Activated CD4-positive, alpha-beta T cell treated with anti-CD3 and anti-CD28 coated beads, Interleukin-2, amount 50 U/mL, for 48 hours (primary cell): Measurements from ENCODE around the gene ARL9.

Experiments
- DNase-seq, 2 experiments: peaks; one replicate each; pipeline ENCODE4 v3.0.0-alpha.2; 2020

Gene ARL9

DNA sequence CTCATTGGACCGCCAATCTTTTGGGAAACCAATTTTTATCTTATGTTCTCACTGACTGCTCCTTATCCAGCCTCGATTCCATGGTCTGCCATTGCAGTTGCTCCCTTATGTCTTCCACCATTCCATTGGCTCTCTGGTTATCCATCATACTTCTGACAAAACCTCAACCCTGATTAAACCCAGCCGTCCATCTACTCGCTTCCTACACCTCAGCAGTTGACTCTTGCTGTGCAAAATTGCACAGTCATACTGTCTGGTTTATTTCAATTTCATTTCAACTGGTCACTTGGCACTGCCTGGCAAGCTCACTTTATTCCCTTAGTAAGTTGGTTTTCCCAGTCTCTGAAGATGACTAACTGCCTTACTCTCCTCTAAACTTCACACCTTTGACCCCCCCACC is 26.2 kb downstream of the ARL9 start:
- DNase-seq: no peak

- no peak for DNase-seq
These were observed 26.6 kb downstream of the ARL9 start for GRCh38 chr4:56532239-56532638.

GRCh38 chr4:56535915-56536314 is 30.3 kb downstream of the ARL9 start:
- no peak for DNase-seq

DNA sequence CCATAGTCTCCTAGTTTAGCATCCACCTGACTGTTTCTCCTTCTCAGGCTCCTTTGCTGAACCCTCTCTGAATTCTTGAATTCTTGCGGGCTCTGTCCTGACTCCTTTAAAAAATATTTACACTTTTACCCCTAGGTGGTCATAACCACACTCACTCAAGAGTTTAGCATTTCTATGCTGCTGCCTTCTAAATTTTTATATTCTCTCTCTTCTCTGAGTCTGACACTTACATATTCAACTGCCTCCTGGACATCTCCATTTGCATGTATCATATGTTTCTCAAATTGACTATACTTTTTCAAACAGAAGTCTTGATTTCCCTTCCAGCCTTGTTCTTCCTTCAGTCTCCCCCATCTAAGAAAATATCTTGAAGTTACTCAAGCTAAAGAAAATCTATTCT is 31.6 kb downstream of the ARL9 start:
- no peak for DNase-seq

GRCh38 chr4:56540826-56541225 is 35.2 kb downstream of the ARL9 start:
- DNase-seq: no peak

DNA sequence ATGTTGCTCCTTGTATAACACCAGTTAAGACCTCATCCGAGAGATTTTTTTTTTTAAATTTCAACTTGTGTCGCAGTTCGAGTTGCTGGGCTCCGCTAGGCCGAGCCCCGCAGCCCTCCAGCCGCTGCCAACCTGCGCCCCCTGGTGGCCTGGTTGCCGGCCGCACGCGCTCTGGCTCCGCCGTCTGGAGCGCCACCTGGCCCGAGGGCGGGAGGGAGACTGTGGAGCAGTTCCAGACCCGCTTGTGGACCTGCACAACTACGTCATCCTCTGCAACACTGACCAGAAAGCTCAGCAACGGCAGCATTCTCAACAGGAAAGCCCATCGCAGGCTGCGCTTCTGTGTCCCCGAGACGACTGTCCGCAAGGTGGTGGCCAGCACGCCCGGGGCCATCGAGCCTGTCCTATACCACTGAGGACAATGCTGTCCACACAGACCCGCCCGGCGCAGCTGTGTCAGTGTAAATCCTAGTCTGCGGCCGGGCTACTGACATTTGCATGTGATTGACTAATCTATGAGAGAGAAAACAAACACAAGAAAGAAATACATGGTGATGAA is 39.1 kb downstream of the ARL9 start:
- DNase-seq: peak; percentile 90 to 91

- DNase-seq: no peak
These were observed 45.1 kb downstream of the ARL9 start for GRCh38 chr4:56550642-56551041.

DNA sequence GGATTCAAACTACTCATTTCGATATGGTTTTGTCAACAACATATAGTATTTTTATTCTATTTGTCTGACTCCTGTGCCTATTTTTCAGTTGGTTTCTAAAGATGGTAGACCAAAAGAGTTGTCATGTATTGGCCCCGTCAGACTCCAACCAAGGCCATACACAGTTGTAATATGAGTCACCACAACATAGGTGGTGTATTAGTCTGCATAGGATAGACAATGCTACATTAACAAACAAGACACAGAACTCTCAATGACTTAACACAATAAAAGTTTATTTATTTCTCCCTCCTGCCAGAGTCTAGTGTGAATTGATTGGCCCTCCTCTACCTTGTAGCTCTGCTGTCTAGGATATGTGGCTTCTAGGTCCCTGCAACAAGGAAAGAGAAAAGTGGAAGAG is 45.9 kb downstream of the ARL9 start:
- DNase-seq: no peak

DNA sequence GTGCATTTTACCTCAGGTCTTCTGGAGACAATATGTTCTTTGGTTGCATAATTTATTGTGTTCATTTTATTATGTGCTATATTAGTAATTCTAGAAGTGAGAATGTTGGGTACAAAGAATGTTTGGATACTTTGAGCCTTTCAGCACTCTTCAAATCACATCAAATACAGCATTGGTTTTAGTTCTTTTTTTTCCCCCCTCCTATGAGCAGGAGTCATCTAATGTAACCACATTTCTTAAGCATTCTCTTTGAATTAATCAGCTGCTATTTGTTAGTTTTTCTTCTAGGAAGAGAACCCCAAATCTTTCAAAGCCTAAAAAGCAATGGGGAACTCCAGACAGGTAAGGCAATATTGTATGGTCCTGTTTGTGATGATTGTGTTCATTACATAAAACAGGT is 46.7 kb downstream of the ARL9 start:
- no peak for DNase-seq

DNA sequence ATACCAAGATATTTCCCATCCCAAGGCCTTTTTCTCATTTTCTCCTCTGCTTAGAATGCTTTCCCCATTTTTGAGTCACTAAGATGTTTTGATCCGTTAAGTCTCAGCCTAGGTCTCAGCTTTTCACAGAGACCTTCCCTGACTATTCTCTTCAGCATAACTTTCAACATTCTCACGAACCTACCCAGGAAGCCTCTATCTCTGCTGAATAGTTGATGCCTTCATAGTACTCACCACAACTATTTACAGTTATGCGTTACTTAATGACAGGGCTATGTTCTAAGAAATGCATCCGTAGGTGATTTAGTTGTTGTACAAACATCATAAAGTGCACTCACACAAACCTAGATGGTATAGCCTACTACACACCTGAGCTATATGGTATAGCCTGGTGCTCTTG is 64.5 kb downstream of the ARL9 start:
- DNase-seq: no peak
